ENCODE data around the gene MAB21L2.

Gene MAB21L2

DNA sequence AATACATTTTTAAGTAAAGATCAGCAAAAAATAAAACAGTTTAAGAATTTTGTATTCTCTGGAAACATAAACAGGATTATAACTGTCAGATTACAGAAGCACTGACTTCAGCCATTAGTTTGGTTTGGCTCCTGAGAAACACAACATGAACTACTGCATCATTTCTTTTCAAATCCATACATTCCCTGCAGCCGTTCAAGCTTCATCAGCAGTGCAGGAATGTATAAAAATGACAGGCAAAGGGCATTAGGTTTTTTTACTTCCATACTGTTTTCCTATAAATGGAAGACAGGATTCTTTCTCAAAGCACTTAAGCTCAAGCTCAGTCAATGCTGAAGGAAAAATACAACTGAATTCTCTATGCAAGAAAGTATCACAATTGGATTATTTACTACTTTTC, 4.2 kb upstream of the MAB21L2 start:
- no peak for DNase-seq (ENCODE audit: low read depth)

DNA sequence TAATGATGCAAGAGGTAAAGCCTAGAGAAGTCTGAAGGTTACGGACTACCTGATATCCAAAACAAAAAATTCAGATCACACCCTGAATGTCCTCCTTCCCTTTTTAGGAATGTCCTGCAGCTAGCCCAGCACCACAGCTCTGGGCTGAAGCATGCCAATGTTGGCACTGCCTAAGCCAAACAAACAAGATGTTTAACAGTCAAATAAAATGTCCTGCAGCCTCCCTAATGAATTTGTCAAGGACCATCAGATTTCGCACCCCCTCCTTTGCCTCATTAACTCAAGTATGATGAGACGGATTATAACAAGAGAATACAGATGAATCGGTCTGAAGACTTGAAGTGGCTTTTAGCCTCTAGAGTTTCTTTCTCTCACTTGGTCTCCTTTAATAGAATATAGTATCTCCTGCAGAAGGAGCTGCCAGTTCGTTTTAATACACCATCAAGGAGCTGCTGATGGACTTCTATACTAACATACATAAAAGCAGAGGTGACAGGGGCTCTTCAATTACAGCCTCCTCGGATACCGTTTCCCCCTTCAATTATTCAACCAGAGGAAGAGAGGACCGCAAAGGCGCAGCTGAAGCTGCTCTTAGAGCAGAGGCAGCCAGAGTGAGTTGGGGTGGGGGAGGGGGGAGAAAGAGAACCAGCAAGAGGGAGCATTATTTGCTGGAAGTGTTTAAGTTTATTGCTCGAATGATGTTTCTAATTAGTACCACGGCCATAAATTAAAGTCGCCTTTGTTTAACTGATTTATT, 3.0 kb upstream of the MAB21L2 start:
- DNase-seq (ENCODE audit: low read depth): no peak

DNA sequence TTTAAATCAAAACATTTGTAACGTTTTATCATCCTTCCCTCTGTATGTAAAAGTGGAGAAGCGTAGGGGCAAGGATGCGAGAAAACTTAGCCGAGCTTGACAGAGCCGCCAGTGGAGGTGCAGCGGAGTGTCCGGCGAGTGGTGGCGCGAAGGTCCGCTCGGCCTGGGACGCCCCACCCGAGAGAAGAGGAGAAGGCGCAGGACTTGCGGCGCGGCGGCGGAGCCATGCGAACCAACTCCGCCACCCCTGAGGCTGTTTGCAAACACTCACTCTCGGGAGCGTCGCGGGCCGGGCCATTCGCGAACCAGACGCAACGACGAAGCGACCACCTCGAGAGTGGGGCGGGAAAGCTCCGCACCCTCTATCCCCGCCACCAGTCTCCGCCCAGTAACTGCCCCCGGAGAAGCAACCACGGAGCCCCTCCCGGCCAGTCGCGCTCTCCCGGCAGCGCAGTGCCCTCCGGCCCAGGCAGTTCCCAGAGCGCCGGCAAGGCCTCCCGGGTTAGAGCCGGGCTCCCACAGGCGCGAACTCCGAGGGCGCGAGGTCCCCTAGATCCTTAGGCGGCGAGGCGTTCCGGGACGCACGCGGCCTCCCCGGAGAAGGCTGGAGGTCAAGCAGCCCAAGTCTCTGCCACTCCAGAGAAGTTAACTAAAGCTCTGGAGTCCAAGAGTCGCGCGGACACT, 2.3 kb upstream of the MAB21L2 start:
- no peak for DNase-seq (ENCODE audit: low read depth)

DNA sequence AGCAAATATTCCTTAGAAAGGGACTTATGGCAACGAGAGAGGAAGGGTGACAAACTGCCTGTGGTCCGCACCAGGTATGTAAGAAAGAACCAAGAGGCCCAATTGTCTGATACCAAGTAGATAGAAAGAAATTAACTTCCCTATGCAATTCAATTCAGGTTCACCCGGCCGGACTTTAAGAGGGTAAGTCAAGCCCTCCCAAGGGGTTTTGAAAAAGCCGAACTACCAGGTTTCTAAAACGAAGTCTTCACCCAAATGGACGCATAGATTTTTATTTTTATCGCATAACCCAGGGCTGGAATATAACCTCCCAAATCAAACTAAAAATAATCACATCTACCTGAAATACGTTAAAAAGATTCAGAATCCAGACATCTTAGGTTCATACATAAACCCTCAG, 1.6 kb upstream of the MAB21L2 start:
- DNase-seq (ENCODE audit: low read depth): no peak

DNA sequence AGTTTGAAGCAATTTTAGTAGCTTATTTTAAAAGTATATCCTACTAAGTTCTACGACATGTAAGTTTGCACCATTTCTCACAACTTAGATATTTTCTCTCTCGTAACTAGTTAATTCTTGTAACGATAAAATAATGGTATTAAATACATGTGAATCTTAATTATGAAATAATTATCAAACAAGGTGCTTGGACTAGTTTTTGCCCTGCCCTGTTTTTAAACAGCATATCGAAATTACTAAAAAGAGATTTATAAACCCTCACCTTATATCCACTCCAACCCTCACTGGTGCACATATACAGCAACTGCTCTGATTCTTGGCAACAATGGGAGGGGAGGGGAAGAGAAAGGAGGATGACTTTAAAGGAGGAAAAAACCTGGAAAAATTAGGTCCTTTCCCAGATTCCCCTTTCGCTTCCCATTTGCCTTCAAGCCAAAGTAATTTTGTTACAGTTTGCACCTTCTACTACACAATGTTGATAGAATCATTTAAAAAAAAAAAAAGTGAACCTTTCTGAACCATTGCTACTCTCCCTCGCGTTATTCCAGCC, 820 bp upstream of the MAB21L2 start:
- DNase-seq (ENCODE audit: low read depth): no peak

DNA sequence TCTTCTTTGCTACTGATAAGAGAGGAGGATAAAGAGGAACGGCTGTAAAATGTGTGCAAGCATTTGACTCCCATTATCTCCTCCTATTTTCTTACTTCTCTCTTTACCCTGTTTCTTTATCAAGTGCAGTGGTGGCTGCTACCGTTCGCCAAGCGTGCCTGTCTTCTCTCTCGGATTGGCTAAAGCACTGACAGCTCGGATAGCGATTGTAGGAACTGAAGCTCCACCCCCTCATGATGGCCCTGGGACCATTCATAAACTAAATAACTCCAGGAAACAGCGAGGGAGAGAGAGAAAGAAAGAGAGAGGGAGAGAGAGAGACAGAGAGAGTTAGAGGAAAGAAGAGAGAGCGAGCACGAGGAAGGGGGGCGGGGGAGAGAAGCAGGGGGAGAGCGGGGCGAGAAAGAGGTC, 305 bp upstream of the MAB21L2 start:
- DNase-seq (ENCODE audit: low read depth): no peak

DNA sequence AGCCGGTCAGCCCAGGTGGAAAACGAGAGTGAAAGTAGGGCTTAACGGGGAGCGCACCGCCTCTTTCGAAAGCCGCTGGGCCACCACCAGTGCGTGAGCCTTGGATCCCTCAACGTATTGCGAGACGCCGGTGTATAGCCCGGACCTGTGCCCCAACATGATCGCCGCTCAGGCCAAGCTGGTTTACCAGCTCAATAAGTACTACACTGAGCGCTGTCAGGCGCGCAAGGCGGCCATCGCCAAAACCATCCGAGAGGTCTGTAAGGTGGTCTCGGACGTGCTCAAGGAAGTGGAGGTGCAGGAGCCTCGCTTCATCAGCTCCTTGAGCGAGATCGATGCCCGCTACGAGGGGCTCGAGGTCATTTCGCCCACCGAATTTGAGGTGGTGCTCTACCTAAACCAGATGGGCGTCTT, 929 bp downstream of the MAB21L2 start:
- DNase-seq (ENCODE audit: low read depth): no peak

DNA sequence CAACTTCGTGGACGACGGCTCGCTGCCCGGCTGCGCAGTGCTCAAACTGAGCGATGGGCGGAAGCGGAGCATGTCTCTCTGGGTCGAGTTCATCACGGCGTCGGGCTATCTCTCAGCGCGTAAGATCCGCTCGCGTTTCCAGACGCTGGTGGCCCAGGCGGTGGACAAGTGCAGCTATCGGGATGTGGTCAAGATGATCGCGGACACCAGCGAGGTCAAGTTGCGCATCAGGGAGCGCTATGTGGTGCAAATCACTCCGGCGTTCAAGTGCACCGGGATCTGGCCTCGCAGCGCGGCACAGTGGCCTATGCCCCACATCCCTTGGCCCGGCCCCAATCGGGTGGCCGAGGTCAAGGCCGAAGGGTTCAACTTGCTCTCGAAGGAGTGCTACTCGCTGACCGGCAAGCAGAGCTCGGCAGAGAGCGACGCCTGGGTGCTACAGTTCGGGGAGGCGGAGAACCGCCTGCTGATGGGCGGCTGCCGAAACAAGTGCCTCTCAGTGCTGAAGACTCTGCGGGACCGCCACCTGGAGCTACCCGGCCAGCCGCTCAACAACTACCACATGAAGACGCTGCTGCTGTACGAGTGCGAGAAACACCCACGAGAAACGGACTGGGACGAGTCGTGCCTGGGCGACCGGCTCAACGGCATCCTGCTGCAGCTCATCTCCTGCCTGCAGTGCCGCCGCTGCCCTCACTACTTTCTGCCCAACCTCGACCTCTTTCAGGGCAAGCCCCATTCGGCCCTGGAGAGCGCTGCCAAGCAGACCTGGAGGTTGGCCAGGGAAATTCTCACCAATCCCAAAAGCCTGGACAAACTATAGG, 1.5 kb downstream of the MAB21L2 start:
- DNase-seq (ENCODE audit: low read depth): no peak

DNA sequence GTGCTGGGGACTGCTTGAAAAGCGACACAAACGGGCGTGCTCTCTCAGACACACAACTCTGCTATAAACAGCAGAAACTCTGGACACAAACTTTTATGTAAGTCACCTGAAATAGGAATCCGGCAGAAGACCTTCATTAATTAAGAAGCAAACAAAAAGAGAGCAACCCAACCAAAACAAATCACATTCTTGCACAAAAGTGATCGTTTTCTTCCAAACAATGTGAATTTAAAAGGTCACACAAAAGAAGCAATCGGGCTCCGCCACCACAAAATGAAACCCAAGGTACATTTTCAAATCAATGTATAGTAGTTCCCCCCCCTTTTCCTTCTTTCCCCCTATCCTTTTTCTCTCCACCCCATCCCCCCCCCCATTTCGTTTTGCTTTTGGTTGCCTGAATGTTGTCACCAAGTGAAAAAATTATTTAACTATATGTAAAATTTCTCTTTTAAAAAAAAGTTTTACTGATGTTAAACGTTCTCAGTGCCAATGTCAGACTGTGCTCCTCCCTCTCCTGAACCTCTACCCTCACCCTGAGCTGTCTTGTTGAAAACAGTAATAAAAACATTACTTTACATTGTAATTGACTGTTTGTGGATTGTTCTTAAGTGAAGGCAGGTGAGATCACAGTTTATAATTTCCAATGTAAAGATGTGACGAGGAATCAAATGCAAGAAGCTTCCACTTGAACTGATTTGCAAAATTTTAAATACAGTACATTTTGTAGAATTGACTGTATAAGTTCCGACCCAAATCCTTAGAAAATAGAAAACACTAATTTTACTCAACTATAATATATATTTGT, 2.4 kb downstream of the MAB21L2 start:
- DNase-seq (ENCODE audit: low read depth): no peak

DNA sequence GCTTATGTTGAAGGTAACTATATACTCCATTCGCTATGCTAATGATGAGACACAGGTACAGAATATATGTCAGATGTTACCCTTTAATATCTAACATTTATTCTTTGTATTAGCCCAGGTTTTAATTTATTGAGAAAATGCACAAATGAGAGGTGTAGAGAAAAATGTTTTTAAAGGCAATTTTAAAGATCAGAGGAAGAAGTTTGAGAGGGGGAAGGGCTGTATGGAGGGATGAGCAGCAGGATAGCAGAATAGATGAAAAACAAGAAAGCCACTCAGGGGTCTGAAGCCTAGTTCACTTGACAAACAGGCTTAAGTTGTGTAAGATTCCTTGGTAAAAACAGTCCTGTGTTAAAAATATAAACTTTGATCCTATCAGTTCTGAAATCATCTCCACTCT, 3.7 kb downstream of the MAB21L2 start:
- DNase-seq (ENCODE audit: low read depth): no peak

DNA sequence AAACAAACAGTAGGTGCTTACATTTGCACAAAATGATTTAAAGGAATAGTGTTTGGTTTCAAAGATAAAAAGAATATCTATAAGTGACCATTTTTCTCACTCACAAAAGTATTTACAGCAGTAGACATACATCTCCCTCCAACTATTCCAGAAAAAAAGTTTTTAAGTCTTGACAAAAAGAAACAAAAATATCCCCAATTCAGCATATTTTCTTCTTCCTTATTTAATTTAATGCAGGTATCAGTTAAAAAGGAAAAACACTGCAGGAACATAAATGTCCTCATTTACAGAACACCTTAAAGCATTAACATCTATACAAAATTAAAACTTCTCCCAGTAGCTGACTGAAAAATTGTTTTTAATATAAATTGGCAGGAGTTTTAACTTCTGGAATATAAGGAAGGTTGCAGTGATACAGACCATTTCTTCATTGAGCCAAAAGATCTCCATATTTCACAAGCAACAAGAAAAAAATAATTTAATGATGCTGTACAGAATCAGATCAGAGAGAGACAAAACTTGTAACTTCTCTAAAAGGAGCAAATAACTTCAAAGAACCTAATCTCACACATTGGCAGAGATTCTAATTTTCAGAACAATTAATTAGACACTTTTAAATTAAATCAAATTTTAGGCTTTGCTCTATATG, 4.3 kb downstream of the MAB21L2 start:
- DNase-seq (ENCODE audit: low read depth): no peak

DNA sequence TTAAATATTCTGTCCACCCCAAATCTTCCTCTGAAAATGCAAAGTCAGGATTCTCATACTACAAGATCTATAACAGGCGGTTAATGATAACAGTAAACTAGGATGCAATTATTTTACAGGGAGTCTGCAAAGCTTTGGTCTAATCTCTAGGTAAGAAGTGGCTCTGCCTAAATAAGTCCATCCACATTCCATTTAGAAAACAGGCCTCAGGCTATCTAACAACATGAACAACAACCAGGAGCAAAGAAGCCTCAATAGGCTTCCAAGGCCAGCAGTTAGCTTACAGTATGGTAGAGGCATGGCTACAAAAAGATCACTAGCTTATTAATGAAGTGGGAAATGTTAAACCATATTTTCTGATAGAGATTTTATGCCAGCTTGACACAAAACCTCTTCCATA, 6.4 kb downstream of the MAB21L2 start:
- no peak for DNase-seq (ENCODE audit: low read depth)

DNA sequence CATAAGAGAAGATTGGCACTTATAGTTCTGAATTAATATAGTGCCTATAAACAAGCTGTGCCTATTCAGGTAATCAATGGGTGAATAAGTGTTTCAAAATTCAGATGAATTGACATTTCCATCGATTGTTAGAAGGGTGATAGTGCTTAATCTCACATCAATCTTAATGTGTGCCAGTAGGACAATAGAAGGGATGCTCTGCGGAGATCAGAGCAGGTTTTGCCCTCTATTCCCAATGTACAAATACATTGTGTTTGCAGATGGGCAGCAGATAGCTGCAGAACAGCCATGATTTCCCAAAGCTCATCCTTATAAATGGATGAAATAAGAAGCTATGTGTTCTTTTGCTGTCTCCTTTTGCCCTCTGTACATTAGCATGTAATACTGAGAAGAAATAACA, 7.2 kb downstream of the MAB21L2 start:
- no peak for DNase-seq (ENCODE audit: low read depth)

DNA sequence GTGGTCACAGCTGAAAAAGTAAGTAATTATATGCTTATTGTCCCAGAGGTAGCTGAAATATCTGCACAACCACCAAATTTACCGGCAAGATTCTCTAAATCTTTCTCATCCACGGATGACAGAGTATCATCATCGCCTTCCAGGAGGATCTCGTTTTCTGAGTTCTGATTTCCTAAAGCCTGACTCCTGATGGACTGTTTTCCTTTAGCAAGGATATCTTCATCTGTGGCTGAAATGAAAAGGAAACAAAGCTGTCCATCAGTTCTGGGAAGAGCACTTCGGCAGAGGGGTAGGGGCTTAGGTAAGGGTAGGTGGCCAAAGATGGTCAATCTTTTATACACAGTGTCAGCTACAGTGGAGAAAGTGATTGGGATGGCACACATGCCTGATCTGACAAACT, 8.7 kb downstream of the MAB21L2 start:
- no peak for DNase-seq (ENCODE audit: low read depth)

DNA sequence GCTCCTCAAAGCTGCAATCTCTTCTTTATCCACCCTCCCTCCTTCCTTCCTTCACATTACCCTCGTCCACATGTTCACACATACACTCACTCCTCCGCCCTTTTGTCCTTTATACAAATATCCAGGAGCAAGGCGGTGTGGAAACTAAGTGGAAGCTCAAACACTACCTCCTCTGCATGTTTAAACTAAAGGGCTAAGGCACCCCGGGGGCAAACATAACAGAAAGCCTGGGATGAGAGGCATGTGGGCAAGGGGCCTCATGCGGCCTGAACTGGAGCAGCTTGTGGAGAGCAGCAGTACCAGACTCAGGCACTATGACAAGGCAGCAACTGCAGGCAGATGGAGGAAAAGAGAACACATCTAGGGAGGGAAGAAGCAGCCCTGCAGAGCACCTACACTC, 9.5 kb downstream of the MAB21L2 start:
- no peak for DNase-seq (ENCODE audit: low read depth)

DNA sequence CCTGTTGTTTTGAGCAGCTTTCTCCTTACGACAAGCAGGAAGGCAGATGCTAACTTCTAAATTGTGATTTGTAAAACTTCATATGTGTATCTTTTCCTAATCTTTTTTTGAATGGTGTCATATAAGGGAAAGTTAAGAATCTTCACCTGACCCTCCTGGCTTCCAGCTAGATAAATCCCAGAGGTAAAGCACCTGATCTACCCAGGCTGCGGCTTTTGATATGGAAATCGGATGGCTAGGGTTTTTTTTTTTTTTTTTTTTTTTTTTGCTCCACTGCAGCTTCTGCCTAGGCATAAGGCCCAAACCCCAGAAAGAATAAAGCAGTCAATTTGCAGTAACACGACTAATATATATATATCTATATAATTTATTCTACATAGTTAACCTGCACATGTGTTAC, 10.0 kb downstream of the MAB21L2 start:
- DNase-seq (ENCODE audit: low read depth): no peak

DNA sequence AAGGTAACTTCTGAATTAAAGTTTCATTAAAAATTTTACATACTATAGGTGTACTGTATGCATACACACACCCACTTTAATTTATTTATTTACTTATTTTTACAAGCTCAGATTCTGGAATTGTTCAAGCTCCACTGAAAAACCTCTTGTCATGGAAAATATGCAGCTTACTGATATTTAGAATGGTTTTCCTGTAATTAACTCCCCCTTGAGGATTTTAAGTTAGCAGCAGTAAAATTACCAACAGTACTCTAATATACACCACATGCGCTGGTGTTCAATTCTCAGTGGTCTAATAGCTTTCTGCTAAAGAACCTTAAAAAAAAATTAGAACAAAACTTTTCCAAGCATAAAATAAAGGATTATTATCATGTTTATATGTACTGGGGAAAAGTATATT, 12.0 kb downstream of the MAB21L2 start:
- DNase-seq (ENCODE audit: low read depth): peak; percentile 23

DNA sequence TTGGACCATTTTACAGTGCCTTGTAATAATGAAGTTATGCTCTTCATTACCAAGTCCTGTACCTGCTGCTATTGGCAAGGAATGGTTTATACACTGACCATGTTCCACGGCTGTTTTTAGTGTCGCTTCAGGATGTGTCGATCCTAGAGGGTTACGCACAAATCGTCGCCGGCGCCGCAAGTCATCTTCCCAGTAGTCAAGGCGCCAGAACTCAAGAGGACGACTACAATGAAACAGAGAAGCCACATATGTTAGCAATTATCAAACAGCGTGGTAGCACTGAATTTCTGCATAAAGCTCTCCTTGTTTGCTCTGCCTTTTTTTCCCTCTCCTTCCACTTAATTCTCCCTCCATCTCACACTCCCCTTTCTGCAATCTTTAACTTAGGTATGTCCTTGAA, 17.0 kb downstream of the MAB21L2 start:
- no peak for DNase-seq (ENCODE audit: low read depth)

DNA sequence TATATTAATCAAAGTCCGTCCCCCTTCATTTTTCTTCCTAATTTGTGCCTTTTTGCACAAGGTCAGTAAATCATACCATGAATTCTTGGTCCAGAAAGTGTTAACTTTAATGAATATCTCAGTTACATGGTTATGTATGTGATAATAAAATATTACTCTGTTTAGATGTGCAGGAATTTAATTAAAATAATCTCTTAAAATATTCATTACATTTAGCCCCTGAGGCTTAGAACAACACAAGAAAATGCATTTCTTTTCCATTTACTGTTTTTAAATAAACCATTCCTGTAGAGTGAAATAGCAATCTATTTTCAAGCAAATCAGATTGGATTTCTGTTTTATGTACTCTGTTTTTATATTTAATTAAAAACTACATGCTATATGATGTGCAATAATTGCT, 17.6 kb downstream of the MAB21L2 start:
- no peak for DNase-seq (ENCODE audit: low read depth)

DNA sequence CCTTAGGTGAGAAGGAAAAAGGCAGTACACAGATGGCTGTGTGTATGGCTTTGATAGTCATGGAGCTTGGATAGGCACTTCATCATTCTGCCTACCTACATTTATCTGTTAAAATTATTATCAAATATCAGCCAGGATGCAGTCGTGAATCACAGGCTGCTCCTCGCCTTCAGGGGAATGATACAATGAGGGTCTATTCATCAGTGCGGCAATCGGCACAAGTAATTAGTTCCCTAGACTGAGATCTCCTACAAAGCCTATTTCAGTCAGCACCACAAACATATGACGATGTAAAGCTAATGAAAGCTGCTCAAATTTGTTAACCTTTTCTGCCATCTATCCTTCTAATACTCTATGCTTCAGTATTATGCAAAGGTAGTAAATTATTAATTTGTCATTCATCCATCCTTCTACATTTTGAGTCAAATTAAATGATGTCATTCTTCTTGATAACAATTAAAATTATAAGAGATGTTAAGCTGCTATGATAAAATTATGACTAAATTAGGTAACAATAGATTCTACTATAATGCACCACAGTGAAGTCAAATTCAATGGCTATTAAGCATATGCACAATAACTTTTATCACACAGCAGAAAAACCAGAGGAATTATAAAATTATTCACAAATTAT, 19.0 kb downstream of the MAB21L2 start:
- no peak for DNase-seq (ENCODE audit: low read depth)

DNA sequence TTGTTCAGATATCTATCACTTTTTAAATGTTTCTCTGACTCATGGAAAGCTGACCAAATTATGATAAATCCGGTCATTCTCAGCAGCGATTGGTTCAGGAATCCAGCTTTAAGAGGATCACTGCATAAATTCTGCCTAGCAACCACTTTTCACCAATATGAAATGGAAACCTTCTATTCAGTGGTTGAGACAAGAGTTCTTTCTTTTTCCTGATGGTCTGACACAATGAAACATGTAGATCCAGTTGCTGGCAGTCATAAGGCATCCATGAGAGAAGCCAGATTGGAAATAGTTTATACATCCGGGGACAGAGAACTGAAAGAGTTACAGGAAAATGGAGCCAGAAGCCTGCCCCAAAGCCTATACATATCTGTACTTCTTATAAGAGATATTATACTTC, 27.2 kb downstream of the MAB21L2 start:
- DNase-seq (ENCODE audit: low read depth): no peak

Measured in stromal cell of bone marrow (primary cell).